MM.1S (cell line): ENCODE results near the gene VAMP3.

Experiments
- DNase-seq: peaks from one replicate; pipeline ENCODE4 v3.0.0-alpha.2; 2015
- H2AFZ ChIP-seq: fragments of 300-600 bp; sonication (generic); 2 replicates; pipeline ENCODE4 v1.6.0; 2016; ENCODE audit warnings: antibody characterized with exemption, low read length
- H3F3A ChIP-seq: fragments of 300-600 bp; sonication (generic); 2 replicates; pipeline ENCODE4 v1.6.1; 2016; ENCODE audit warnings: mild to moderate bottlenecking, antibody characterized with exemption, low read length, moderate library complexity, mixed read lengths; ENCODE audit not compliant: insufficient read depth
- H3K27ac ChIP-seq: fragments of 300-600 bp; sonication (generic); 2 replicates; pipeline ENCODE4 v1.5.1; 2016; ENCODE audit warnings: mild to moderate bottlenecking, low read length
- H3K27me3 ChIP-seq: fragments of 300-600 bp; sonication (generic); replicated peaks from 2 replicates; pipeline ENCODE4 v1.6.0; 2016; ENCODE audit warnings: low read length; ENCODE audit not compliant: insufficient read depth
- H3K36me3 ChIP-seq: fragments of 300-600 bp; sonication (generic); replicated peaks from 2 replicates; pipeline ENCODE4 v1.6.1; 2016; ENCODE audit warnings: mild to moderate bottlenecking, low read length, mixed read lengths; ENCODE audit not compliant: insufficient read depth
- H3K4me1 ChIP-seq: fragments of 300-600 bp; sonication (generic); 2 replicates; pipeline ENCODE4 v1.6.1; 2016; ENCODE audit warnings: low read length, mixed read lengths
- H3K4me2 ChIP-seq: fragments of 300-600 bp; sonication (generic); 2 replicates; pipeline ENCODE4 v1.6.0; 2016; ENCODE audit warnings: low read depth, low read length
- H3K4me3 ChIP-seq: fragments of 300-600 bp; sonication (generic); 2 replicates; pipeline ENCODE4 v1.5.1; 2016; ENCODE audit warnings: low read length, mixed read lengths
- H3K79me2 ChIP-seq: fragments of 300-600 bp; sonication (generic); 2 replicates; pipeline ENCODE4 v1.6.1; 2016; ENCODE audit warnings: mixed run types, low read length, mixed read lengths
- H3K9ac ChIP-seq: fragments of 300-600 bp; sonication (generic); 2 replicates; pipeline ENCODE4 v1.6.1; 2016; ENCODE audit warnings: low read length, mixed read lengths
- H3K9me2 ChIP-seq: fragments of 300-600 bp; sonication (generic); replicated peaks from 2 replicates; pipeline ENCODE4 v1.6.1; 2016; ENCODE audit warnings: mild to moderate bottlenecking, low read length, mixed read lengths; ENCODE audit not compliant: insufficient read depth
- H3K9me3 ChIP-seq: fragments of 300-600 bp; sonication (generic); replicated peaks from 2 replicates; pipeline ENCODE4 v1.6.1; 2016; ENCODE audit warnings: mild to moderate bottlenecking, low read length, mixed read lengths; ENCODE audit not compliant: insufficient read depth
- H4K20me1 ChIP-seq: fragments of 300-600 bp; sonication (generic); 2 replicates; pipeline ENCODE4 v1.6.1; 2016; ENCODE audit warnings: mild to moderate bottlenecking, low read length, moderate library complexity, mixed read lengths; ENCODE audit not compliant: insufficient read depth
- EZH2 ChIP-seq: fragments of 300-600 bp; sonication (generic); optimal IDR thresholded peaks from 2 replicates; pipeline ENCODE3; 2017; ENCODE audit warnings: low read depth, mild to moderate bottlenecking, antibody characterized with exemption, low read length, mixed read lengths
- EZH2phosphoT487 ChIP-seq: fragments of 300-600 bp; sonication (generic); IDR thresholded peaks from 2 replicates; pipeline ENCODE4 v1.6.1; 2018; ENCODE audit warnings: antibody characterized with exemption, low read length
- TF ChIP-seq, protein P1 (sequence below): fragments of 300-600 bp; sonication (generic); IDR thresholded peaks from 2 replicates; pipeline ENCODE4 v1.5.1; 2016; ENCODE audit warnings: antibody characterized with exemption, low read length, mixed read lengths

The VAMP3 gene

DNA sequence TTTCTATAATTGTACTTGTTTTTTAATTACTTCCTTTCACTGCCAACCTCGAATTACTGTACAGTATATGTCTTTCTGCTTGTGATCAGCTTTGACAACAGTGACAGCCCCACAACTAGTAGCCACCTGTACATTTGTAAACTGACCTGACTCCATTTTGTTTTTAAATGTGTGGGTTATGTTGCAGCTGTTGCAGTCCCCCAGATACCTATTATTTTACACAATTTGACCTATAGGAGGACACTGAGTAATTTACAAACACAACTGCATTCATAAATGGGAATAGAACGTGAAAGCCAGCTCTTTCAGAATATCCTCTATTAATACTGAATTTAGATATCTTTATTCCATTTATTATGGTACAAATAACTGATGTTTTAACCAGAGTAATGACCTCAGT, 2.5 kb upstream of the VAMP3 start:
- Histone ChIP-seq H4K20me1 (no peaks in the 10 kb centered on the region), H3K4me3 (no peak overlapping the region), H3K27me3 (peaks cover 70% of the 10 kb centered on the region), H3K27ac (no peak overlapping the region), H3K4me1 (peaks cover 5% of the 10 kb centered on the region; the same call in 1 of the 2 replicates), H3K79me2 (peaks cover 9% of the 10 kb centered on the region), H3K9me3 (no peaks in the 10 kb centered on the region), H3K4me2 (no peak overlapping the region), H3F3A (no peaks in the 10 kb centered on the region), H3K9me2 (no peaks in the 10 kb centered on the region), H3K9ac (no peak overlapping the region), H2AFZ (no peak overlapping the region), H3K36me3 (no peaks in the 10 kb centered on the region)
- DNase-seq: no peak
- TF ChIP-seq EZH2: no peak

DNA sequence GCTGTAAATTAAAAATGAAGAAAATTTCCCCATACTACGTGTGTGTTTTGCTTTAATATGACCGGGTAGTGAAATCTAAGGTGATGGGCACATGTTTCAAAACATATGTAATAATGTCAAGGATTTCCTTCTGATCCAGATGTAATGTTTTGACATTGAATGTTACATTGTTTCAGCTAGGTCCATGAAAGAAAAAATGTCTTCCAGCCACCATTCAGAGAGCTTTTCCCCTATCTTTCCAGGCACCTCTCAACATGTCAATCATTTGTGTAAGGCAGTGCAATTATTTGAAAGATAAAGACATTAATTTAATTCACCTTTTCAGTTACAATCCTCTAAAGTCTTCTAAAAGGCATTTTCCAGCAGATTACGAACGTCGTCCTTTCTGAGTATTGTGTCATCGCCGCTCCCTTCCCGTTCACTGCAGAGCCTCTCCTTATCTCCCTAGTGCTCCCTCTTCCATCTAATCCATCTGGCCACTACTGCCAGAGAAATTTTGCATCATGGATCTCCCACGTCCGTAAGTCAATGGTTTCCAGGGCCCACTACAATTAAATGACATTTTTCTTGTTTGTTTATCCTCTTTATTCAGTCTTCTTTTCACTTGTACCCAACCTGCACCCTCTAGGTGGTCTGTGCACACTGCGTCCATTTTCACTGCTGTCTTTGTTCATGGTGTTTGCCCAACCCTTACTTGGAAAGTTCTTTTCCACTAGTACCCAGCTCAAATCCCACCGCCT, 1.3 kb upstream of the VAMP3 start:
- H3K9me3 ChIP-seq: no peaks in the 10 kb centered on the region
- H3K4me2 ChIP-seq: no peak overlapping the region
- H2AFZ ChIP-seq: no peak overlapping the region
- DNase-seq: no peak
- H3K9me2 ChIP-seq: no peaks in the 10 kb centered on the region
- peaks cover 5% of the 10 kb centered on the region; the same call in 1 of the 2 replicates for H3K4me1 ChIP-seq
- no peaks in the 10 kb centered on the region for H4K20me1 ChIP-seq
- H3K4me3 ChIP-seq: no peak overlapping the region
- no peak overlapping the region for H3K27ac ChIP-seq
- TF ChIP-seq EZH2 (no peak), EZH2phosphoT487 (no peak)
- TF ChIP-seq, protein P1, sequence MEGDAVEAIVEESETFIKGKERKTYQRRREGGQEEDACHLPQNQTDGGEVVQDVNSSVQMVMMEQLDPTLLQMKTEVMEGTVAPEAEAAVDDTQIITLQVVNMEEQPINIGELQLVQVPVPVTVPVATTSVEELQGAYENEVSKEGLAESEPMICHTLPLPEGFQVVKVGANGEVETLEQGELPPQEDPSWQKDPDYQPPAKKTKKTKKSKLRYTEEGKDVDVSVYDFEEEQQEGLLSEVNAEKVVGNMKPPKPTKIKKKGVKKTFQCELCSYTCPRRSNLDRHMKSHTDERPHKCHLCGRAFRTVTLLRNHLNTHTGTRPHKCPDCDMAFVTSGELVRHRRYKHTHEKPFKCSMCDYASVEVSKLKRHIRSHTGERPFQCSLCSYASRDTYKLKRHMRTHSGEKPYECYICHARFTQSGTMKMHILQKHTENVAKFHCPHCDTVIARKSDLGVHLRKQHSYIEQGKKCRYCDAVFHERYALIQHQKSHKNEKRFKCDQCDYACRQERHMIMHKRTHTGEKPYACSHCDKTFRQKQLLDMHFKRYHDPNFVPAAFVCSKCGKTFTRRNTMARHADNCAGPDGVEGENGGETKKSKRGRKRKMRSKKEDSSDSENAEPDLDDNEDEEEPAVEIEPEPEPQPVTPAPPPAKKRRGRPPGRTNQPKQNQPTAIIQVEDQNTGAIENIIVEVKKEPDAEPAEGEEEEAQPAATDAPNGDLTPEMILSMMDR: no peak
- H3K9ac ChIP-seq: no peak overlapping the region
- no peaks in the 10 kb centered on the region for H3F3A ChIP-seq
- H3K27me3 ChIP-seq: peaks cover 59% of the 10 kb centered on the region
- peaks cover 4% of the 10 kb centered on the region; the same call in 1 of the 2 replicates for H3K36me3 ChIP-seq
- H3K79me2 ChIP-seq: peaks cover 9% of the 10 kb centered on the region

DNA sequence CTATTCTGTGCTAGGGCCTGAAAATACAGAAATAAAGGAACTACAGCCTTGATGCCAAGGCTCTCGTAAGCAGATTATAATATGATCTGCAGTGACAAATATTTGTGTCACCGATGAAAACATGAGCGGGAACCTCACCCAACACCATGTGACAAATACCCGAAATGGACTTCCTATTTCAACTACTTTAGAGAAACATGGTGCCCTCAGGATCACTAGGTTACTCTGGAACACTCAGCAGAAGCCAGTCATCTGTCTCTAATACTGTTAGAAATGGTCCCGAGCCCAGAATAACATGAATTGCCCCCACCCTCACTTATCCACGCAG, 463 bp upstream of the VAMP3 start:
- Histone ChIP-seq H3K4me3 (peak overlapping the region; percentile 93), H3K27me3 (peaks cover 51% of the 10 kb centered on the region), H3K9ac (no peak overlapping the region), H3K27ac (no peak overlapping the region), H3K4me2 (peak overlapping the region; percentile 97), H3K9me2 (no peaks in the 10 kb centered on the region), H3F3A (no peaks in the 10 kb centered on the region), H2AFZ (peak overlapping the region; percentile 98), H3K79me2 (peaks cover 9% of the 10 kb centered on the region), H3K9me3 (no peaks in the 10 kb centered on the region), H4K20me1 (no peaks in the 10 kb centered on the region), H3K4me1 (peaks cover 5% of the 10 kb centered on the region; the same call in 1 of the 2 replicates), H3K36me3 (peaks cover 4% of the 10 kb centered on the region; the same call in 1 of the 2 replicates)
- TF ChIP-seq, protein P1: no peak
- TF ChIP-seq EZH2phosphoT487 (no peak), EZH2 (no peak)
- DNase-seq: no peak

DNA sequence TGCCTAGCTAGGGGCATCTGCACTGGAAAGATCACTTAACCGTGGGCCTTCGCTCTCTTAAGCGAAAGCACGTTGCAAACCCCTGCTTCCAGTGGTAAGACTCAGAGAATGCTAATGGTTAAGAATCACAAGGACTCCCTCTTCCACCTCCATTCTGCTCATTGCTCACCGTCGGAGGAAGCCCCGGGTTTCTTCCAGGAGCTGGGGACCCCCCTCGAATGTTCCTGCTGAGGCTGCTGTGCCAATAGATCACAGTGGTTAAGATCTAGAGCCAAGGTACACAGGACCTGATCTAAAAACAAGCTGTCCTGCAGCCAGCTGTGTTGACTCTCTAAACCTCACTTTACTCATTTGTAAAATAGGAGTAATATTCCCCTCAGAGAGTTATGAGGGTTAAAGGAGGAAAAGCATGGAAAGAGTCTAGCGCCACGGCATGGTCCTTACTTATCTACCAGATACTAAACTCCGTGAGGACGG, 765 bp downstream of the VAMP3 start:
- Histone ChIP-seq H3K4me3 (peak overlapping the region; percentile 93), H3K27ac (peak overlapping the region; percentile 8; the same call in 1 of the 2 replicates), H3K79me2 (peaks cover 9% of the 10 kb centered on the region), H4K20me1 (no peaks in the 10 kb centered on the region), H3K9ac (peak overlapping the region; percentile 75), H3K27me3 (peaks cover 40% of the 10 kb centered on the region), H3K9me3 (no peaks in the 10 kb centered on the region), H3K36me3 (peaks cover 4% of the 10 kb centered on the region; the same call in 1 of the 2 replicates), H3K4me2 (peak overlapping the region; percentile 96), H3K4me1 (peaks cover 5% of the 10 kb centered on the region; the same call in 1 of the 2 replicates), H3F3A (no peaks in the 10 kb centered on the region), H3K9me2 (no peaks in the 10 kb centered on the region), H2AFZ (peak overlapping the region; percentile 72)
- no peak for DNase-seq
- TF ChIP-seq EZH2phosphoT487: no peak
- no peak for TF ChIP-seq EZH2
- TF ChIP-seq, protein P1: no peak
